GM12892 (cell line): Measurements from ENCODE around the gene ZBTB7A.
A peak's percentile ranks its signal among the peaks of the same experiment; 100 is the strongest.

Experiments used
- DNase-seq: peaks from one replicate; pipeline ENCODE4 v3.0.0; 2011; ENCODE audit not compliant: insufficient read length
- FAIRE-seq: peaks from 2 replicates; lab custom pipeline; 2011; peaks lifted over from hg19 to GRCh38; lab: Jason Lieb, UNC
- POLR2A ChIP-seq: IDR thresholded peaks from 2 replicates; pipeline ENCODE4 v1.6.1; 2011; ENCODE audit warnings: low read depth, low read length, control low read depth
- POLR2AphosphoS5 ChIP-seq: IDR thresholded peaks from 2 replicates; pipeline ENCODE4 v1.6.1; 2011; ENCODE audit warnings: low read depth, low read length, control low read depth
- TAF1 ChIP-seq: IDR thresholded peaks from 2 replicates; pipeline ENCODE4 v1.6.1; 2011; ENCODE audit warnings: low read depth, mild to moderate bottlenecking, control low read depth, low read length, borderline replicate concordance

The ZBTB7A gene

DNA sequence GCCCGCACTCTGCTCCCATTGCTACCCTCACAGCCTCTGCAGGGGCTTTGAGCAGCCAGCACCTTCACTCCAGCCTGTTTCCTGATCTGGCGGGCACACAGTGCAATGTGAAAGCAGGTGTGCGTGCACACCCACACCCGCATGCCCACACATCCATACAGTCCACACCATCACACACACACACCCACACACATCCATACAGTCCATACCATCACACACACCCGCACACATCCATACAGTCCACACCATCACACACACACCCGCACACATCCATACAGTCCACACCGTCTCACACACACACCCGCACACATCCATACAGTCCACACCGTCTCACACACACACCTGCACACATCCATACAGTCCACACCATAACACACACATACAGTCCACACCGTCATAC is 31.1 kb downstream of the ZBTB7A start:
- DNase-seq (no peak), FAIRE-seq (no peak)
- TF ChIP-seq POLR2A = no peak
- no peak for TF ChIP-seq POLR2AphosphoS5
- no peak for TF ChIP-seq TAF1

DNA sequence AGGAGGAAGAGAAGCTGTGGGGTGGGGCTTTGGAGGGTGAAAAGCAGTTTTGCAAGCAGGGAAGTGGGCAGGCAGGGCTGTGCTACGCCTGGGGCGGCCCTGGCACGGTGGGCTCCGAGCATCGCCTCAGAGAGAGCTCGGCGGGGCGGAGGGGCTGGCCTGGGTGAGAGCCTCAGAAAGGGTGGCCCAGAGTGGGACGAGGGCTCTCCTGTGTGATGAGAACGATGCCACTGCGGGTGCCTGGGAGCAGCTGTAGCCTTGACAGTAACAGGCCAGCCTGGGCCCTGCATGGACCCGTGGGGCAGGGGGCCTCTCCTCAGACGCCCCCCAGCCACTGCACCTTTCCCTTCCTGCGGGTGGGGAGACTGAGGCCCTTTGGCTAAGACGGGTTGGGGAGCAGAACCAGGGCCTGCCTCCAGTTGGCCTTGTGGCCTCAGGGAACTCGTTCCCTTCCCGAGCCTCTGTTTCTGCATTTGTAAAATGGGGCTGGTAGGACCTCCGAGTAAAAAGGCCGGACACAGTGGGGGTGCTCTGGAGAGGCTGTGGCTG is 31.6 kb downstream of the ZBTB7A start:
- FAIRE-seq (no peak), DNase-seq (no peak)
- TF ChIP-seq TAF1 = no peak
- no peak for TF ChIP-seq POLR2AphosphoS5
- TF ChIP-seq POLR2A = no peak

DNA sequence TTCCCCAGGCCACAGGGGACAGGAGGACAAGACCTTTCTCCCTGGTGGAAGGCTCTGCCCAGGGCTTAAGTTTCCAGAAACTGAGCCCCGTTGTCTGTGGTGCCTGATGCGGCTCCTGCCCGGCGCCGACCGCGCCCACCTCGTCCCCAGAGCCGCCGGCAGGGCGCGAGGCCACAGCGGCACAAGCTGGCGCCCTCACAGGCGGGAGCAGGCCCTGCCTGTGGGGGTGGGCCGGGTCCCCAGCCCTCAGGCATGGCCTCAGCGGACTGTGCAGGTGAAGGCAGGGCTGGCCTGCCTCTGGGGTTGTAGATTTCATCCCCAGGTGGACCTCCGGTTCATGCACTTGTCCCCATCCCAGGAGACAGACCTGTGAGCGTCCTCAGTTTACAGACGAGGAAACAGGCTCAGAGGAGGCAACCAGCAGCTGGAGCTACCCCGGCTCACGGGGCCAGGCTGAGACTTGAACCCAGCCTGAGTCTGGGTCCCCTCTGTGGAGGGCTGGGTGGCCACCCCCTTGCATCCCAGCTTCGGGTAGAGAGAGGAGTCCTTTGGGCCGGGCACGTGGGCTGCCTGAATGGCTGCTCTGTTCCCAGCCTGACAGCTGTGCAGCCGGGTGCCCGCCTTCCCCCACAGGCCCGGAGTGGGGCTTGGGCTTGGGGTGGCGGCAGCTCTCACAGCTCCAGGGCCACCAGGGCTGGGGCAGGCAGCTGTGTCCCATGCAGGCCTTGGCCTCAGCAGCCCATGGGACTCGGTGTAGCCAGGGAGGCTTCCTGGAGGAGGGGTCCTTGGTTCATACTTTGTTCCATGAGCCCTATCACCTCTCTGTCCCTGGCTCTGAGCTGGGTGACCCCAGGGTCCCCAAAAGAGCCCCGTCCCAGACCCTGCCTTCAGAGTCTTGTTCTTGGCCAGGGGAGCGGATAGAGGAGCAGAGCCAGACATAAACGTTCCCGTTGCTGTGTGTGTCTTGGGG is 32.4 kb downstream of the ZBTB7A start:
- TF ChIP-seq POLR2A (no peak), POLR2AphosphoS5 (no peak), TAF1 (no peak)
- FAIRE-seq (no peak), DNase-seq (no peak)

DNA sequence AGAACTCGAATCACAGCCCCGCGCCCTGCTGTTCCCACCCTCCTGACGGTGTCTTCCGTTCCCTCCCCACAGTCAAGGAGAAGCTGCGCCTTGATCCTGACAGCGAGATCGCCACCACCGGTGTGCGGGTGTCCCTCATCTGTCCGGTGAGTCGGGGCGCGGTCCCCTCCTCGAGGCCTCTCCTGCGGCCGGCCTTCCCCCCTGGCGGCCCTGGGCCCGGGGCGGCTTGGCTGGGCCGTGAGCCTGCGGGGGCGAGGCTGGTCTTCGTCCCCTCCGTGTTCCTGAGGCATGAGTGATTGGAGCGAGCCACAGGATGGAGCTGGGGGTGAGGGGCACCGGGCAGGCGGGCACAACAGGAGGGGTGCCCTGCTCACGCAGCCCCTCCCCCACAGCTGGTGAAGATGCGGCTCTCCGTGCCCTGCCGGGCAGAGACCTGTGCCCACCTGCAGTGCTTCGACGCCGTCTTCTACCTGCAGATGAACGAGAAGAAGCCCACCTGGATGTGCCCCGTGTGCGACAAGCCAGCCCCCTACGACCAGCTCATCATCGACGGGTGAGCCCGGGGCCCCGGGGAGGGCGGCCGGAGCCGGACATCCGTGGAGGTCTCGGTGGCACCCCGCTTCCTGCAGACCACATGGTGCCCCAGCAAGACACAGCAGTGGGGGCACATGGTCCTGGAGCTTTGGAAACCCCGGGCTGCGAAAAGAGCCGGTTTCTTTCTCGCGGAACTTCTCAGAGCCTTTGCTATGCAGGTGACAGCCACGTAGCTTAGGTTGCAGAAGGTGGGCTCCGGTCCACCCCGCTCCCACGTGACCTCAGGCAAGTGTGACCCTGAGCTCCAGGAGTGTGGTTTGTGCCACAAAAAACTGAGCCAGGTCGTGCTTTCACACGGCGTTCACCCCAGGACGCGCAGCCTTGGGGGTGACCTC is 33.4 kb downstream of the ZBTB7A start:
- TF ChIP-seq POLR2A (no peak), TAF1 (no peak), POLR2AphosphoS5 (no peak)
- no peak for DNase-seq
- no peak for FAIRE-seq

DNA sequence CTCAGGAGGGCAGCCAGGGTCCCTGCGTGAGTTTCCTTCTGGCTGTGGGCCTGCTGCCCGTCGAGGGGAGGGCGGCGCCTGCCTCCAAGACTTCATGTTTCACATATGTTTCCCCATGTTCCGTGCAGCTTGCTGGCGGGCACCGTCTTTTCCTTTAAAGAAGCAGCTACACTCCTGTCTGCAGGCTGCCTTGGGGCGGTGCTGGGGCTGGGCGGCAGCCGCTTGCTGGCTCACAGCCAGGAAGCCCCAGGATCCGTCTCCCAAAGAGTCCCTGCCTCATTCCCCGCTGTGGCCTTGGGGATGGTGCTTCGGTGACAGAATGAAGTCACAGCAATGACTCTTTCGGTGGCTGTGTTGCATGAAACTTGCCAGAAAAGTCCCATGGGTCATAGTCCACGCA is 34.3 kb downstream of the ZBTB7A start:
- TF ChIP-seq POLR2AphosphoS5 (no peak), POLR2A (no peak), TAF1 (no peak)
- no peak for DNase-seq
- no peak for FAIRE-seq

DNA sequence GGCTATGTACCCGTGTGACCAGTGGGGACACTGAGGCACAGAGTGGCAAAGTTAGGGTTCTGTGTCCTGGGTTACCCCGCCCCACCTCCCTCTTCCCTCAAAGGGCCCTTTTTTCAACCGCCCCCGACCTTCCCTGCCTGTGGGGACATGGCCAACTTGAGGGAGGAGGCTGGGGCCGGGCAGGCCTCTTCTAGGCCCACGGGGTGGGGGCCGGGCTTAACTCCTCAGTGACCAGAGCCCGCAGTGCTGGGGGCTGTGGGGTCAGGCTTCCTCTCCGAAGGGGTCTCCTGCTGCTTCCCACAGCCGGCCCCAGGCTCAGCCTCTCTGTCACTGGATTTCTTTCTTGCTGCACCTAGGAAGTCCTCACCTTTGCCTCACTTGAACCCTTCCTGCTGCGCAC is 35.3 kb downstream of the ZBTB7A start:
- TF ChIP-seq POLR2AphosphoS5 (no peak), POLR2A (no peak), TAF1 (no peak)
- FAIRE-seq = no peak

DNA sequence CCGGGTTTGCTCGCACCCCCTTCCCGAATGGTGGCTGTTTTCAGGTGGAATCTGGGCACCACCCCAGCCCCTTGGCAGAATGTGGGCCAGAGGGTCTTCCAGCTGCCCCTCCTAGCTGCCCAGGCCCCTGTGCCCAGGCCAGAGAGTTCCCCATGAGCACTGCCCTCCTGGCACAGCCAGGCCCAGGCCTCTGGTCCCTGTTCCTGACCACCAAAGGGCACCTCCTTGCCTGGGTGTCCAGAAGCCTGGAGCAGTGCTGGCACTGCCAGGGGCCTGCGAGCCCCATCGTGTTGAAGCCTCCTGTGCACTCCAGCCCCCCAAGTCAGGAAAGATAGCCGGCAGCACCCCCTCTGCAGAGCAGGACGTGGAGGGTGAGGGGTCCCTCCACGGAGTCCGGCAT is 35.7 kb downstream of the ZBTB7A start:
- no peak for TF ChIP-seq POLR2AphosphoS5
- no peak for TF ChIP-seq POLR2A
- TF ChIP-seq TAF1 = no peak
- DNase-seq (no peak), FAIRE-seq (no peak)

More for the DNA sequence above, 35.3 kb downstream of the ZBTB7A start:
- no peak for DNase-seq

DNA sequence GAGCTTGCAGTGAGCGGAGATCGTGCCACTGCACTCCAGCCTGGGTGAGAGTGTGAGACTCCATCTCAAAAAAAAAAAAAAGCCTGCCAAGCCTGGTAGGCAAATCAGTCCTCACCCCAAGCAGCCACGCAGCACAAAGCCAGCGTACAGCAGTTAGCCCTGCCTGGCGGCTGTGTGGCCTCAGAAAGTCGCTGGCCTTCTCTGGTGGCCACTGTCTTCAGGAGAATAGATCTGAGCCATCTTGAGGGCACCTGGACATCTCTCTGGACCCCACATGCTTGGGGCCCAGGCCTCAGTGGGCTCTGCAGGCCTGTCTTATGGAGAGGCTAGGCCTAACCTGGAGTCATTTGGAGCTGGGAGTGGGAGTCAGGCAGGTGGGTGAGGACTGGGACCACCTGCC is 36.1 kb downstream of the ZBTB7A start:
- FAIRE-seq = no peak
- DNase-seq = no peak
- TF ChIP-seq TAF1 = no peak
- no peak for TF ChIP-seq POLR2AphosphoS5
- TF ChIP-seq POLR2A = no peak

DNA sequence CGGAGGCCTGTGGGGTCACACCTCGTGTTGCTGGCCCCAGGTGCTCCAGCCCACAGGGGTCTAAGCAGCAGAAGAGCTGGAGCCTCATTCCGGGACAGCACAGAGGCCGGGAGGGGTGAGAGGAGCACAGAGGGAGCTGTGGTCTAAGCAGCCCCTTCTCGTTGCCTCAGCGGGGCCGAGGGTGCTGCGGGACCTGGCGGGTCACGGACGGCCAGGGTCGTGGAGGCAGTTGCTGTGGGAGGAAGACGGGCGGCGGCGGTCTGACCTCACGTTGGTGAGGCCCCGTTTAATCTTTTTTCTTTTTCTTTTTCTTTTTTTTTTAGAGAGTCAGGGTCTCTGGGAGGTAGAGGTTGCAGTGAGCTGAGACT is 37.5 kb downstream of the ZBTB7A start:
- no peak for DNase-seq
- TF ChIP-seq POLR2AphosphoS5 (no peak), TAF1 (no peak), POLR2A (0 out of 2 replicates have a peak, but pooled peaks have one; percentile 4)
- no peak for FAIRE-seq

DNA sequence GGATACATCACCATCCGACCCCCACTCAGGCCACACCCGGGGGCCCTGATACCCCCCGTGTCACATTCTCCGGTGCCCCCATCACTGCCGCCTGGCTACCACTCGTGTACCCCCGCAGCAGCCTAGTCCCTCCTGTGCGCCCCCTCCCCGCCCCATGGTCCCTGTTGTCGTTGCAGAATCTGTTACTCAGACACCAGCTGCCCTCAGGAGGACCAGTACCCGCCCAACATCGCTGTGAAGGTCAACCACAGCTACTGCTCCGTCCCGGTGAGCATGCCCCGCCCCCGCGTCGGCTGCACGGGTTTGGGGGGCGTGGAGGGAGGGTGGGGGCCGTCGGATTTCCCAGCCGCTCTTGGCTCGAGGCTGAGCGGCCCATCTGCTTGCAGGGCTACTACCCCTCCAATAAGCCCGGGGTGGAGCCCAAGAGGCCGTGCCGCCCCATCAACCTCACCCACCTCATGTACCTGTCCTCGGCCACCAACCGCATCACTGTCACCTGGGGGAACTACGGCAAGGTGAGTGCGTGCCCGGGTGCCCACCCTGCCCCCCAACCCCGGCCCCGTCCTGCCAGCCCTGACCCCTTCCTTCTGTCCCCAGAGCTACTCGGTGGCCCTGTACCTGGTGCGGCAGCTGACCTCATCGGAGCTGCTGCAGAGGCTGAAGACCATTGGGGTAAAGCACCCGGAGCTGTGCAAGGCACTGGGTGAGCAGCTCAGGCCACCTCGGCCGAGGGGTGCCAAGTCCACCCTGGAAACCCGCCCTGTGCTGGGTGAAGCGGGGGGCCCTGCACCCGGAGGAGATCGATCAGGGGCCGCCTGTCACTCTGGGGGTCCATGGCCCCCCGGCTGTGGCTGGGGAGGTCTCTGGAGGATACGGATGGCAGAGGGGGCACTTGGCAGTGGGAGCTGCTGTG is 38.1 kb downstream of the ZBTB7A start:
- TF ChIP-seq POLR2A (0 out of 2 replicates have a peak, but pooled peaks have one; percentile 1), TAF1 (no peak)
- FAIRE-seq (no peak), DNase-seq (no peak)

DNA sequence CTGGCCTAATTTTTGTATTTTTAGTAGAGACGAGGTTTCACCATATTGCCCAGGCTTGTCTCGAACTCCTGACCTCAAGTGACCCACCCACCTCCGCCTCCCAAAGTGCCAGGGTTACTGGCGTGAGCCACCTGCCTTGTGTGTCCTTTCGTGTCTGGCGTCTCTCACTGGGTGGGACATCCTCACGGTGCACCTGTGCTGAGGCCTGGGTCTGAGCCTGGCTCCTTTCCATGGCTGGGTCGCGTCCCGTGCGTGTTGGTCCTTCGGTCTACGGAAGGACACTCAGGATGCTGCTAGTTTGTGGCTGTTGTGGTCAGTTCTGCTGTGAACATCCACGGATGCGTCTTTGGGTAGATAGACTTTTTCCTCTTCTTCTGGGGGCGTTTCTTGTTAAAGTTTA is 39.6 kb downstream of the ZBTB7A start:
- FAIRE-seq (no peak), DNase-seq (no peak)
- TF ChIP-seq POLR2AphosphoS5 = no peak
- TF ChIP-seq TAF1 = no peak
- TF ChIP-seq POLR2A = no peak

DNA sequence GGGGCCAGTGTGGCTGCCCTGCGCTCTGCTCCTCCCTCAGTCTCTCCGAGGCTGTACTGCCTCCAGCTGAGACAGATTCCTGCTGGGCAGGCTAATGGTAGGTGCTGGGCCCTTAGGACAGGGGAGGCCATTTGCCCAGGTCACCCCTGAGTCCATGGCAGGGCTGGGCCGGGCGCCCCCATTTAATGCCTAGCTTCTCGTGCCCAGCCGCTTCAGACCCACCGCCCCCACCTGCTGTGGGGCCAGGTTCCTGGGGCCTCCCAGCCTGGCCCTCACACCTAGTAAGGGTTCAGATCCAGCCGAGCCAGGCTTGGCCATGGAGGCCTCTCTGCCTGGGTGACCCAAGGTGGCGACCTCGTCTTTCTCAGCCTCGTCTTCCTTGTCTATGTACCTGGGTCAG is 41.4 kb downstream of the ZBTB7A start:
- TF ChIP-seq TAF1 = no peak
- no peak for TF ChIP-seq POLR2A
- TF ChIP-seq POLR2AphosphoS5 = no peak
- FAIRE-seq = no peak

More for the DNA sequence above, 41.4 kb downstream of the ZBTB7A start:
- DNase-seq = no peak
